Lower leg skin (tissue), 3 donors: ENCODE measurements around the gene GRID2.

Source experiments
- CTCF ChIP-seq, 3 donors: fragments of 450-650 bp; IDR thresholded peaks; one replicate each; pipeline ENCODE4 v1.5.1; 2016; ENCODE audit warnings: antibody characterized with exemption in 3 of 3, mild to moderate bottlenecking in 3 of 3, moderate library complexity in 2 of 3
- POLR2A ChIP-seq, 2 donors: fragments of 450-650 bp; IDR thresholded peaks; one replicate each; pipeline ENCODE4 v1.6.1; 2016 to 2017; ENCODE audit warnings: antibody characterized with exemption in 2 of 2, mild to moderate bottlenecking in 1 of 2, moderate library complexity in 1 of 2

- TF ChIP-seq CTCF (IDR thresholded peaks at IDR 0.05): no peak
- no peak for TF ChIP-seq POLR2A (IDR thresholded peaks at IDR 0.05)
Measured at GRCh38 chr4:93317561-93317960, 1013.8 kb downstream of the GRID2 start.
